Lower lobe of right lung (tissue), 2 donors: ENCODE results near the gene FAXC. TPM values are rescaled to one million over a fixed set of nuclear protein-coding genes. Genes with fewer than 3 reads are reported as not detected.

Source experiments
- ATAC-seq, 2 donors: fragments of 200-7000 bp; cut with Tn5 transposase; one replicate each; pipeline ENCODE4 v1.9.1; 2020 to 2022; ENCODE audit warnings: mild to moderate bottlenecking in 2 of 2, moderate library complexity in 2 of 2
- DNase-seq: peaks from one replicate; pipeline ENCODE4 v3.0.0-alpha.2; 2020
- H3K27ac ChIP-seq: fragments of 200-600 bp; one replicate; pipeline ENCODE4 v1.8.0; 2022
- H3K27me3 ChIP-seq: fragments of 200-600 bp; one replicate; pipeline ENCODE4 v1.8.0; 2022; ENCODE audit warnings: low read depth
- H3K36me3 ChIP-seq: fragments of 200-600 bp; one replicate; pipeline ENCODE4 v1.8.0; 2022; ENCODE audit warnings: mild to moderate bottlenecking
- H3K4me1 ChIP-seq: fragments of 200-600 bp; one replicate; pipeline ENCODE4 v1.8.0; 2022
- H3K4me3 ChIP-seq: fragments of 200-600 bp; one replicate; pipeline ENCODE4 v1.8.0; 2022; ENCODE audit warnings: mild to moderate bottlenecking
- H3K9me3 ChIP-seq: fragments of 200-600 bp; one replicate; pipeline ENCODE4 v1.8.0; 2022
- intact Hi-C: fragments of 100-400 bp; cut with DNase I; formaldehyde crosslinking; loops from one replicate; pipeline ENCODE4 v1.11.0; 2022
- total RNA-seq: library from RNA; stranded (reverse); fragmentation: NEBNext Ultra II Directional; extraction: Animal tissue kit (Norgen Biotek cat#: 25700); gene quantifications from one replicate; pipeline ENCODE4 v1.2.1, GENCODE V29; 2021
- TF ChIP-seq, protein P1 (sequence below): fragments of 200-600 bp; IDR thresholded peaks from one replicate; pipeline ENCODE4 v1.8.0; 2022; ENCODE audit warnings: antibody characterized with exemption, mild to moderate bottlenecking
- donor health status: DM: no; HTN: yes; CAD: no; lungs with severe emphysema.

Gene FAXC
- total RNA-seq, 1 donor from 2014 or later, result 4.3 TPM

DNA sequence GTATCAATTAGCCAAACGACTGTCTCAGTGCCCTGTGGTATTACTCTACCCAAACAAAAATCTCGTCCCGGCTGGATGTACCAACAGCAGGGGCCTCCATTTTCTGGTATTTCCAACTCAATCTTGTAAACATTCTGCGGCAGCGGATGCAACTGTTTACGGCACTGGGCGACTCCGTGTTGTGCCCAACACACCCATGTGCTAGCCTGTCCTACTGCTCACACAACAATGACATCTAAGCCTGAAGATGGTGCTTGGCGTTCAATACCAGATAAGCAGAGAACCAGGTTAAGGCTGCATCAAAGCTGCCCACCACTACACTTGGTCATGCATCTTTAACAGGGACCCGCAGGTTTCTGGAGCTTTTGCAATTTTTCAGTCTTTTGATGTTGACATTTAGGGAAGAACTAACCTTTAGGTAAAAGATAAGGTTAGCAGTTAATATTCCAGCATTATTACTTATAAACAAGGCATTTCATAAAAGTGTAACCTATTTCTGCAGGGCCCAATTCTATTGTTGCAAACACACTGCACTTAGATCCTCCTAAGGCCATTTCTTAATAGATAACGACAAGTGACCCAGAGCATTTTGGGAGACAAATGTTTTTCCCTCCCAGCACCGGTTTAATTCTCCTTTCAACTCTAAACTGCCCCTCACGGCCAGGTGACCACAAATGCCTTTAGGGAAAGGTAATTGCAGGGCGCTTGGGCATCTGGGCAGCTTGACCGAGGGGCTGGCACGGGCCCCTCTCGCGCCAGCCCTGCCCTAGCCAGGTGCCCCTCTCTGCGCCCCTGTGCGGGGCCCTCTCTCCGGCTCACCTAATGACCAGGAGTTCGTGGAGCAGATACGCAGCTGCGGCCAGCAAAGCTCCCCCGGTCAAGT lies 945 bp downstream of the FAXC start:
- no peaks in the 10 kb centered on the region for H3K9me3 ChIP-seq
- no peaks in the 10 kb centered on the region for H3K36me3 ChIP-seq
- no peak overlapping the region for H3K27ac ChIP-seq
- H3K27me3 ChIP-seq, result peaks cover 42% of the 10 kb centered on the region
- intact Hi-C loops, result no loop called here
- ATAC-seq (no peak), DNase-seq (no peak)
- peak overlapping the region; percentile 62 for H3K4me3 ChIP-seq
- peaks cover 4% of the 10 kb centered on the region for H3K4me1 ChIP-seq
- TF ChIP-seq, protein P1, sequence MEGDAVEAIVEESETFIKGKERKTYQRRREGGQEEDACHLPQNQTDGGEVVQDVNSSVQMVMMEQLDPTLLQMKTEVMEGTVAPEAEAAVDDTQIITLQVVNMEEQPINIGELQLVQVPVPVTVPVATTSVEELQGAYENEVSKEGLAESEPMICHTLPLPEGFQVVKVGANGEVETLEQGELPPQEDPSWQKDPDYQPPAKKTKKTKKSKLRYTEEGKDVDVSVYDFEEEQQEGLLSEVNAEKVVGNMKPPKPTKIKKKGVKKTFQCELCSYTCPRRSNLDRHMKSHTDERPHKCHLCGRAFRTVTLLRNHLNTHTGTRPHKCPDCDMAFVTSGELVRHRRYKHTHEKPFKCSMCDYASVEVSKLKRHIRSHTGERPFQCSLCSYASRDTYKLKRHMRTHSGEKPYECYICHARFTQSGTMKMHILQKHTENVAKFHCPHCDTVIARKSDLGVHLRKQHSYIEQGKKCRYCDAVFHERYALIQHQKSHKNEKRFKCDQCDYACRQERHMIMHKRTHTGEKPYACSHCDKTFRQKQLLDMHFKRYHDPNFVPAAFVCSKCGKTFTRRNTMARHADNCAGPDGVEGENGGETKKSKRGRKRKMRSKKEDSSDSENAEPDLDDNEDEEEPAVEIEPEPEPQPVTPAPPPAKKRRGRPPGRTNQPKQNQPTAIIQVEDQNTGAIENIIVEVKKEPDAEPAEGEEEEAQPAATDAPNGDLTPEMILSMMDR, result no peak

DNA sequence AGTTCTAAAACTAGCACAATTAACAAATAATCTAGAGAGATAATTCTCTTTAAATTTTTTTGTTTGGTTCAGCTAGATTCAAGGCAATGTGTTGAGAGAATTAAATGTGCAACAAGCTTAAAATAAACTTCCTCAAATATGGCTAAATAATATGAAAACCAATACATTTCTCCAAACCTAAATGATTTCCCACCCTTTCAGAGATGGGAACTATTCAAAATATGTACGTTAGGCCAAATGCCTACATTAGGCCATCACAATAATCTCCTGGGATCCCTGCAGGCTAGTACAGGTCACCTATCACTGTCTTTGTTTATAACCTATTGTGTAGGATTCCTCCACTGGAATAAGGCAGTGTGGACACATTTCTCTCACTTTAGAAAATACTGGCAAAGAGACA lies 1.7 kb downstream of the FAXC start:
- TF ChIP-seq, protein P1, result no peak
- no peak for DNase-seq
- Histone ChIP-seq H3K36me3 (no peaks in the 10 kb centered on the region), H3K4me1 (peaks cover 4% of the 10 kb centered on the region), H3K4me3 (no peak overlapping the region), H3K27ac (no peak overlapping the region), H3K9me3 (no peaks in the 10 kb centered on the region), H3K27me3 (peaks cover 39% of the 10 kb centered on the region)
- intact Hi-C loops, result no loop called here
- ATAC-seq, result no peak

DNA sequence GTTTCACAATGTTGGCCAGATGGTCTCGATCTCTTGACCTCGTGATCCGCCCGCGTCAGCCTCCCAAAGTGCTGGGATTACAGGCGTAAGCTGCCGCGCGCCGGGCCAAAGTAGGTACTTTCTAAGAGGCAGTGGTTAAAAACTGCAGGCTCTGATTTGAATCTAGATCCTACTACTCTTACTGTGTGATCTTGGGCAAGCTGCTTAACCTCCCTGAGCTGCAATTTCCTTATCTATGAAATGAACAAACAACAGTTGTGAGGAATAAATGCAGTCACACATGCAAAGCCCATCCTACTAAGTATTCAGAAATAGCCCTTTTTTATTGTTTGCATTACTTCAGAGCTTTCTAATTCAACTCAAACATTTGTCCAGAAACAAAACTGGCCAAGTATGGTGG lies 2.9 kb downstream of the FAXC start:
- DNase-seq (no peak), ATAC-seq (no peak)
- Histone ChIP-seq H3K36me3 (no peaks in the 10 kb centered on the region), H3K27ac (no peak overlapping the region), H3K4me1 (peaks cover 4% of the 10 kb centered on the region), H3K27me3 (peaks cover 35% of the 10 kb centered on the region), H3K9me3 (no peaks in the 10 kb centered on the region), H3K4me3 (no peak overlapping the region)
- intact Hi-C loops, result no loop called here
- TF ChIP-seq, protein P1, result no peak

DNA sequence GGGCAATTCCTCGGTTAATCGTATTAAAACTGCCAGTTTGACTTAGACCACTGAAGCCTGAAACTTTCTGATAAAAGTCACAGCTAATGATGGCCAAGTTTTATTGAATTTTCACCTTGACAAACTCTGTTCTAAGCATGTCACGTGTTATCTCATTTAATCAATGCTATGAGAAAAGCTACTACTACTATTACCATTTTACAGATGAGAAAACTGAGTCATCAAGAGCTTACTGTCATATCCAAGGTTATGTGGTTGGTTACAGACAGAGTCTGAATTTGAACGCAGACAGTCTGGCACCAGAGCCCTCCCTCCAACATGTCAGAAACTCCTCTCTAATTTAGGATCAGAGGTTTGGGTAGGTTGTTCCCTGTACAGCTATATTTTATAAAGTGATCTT lies 4.3 kb downstream of the FAXC start:
- H3K9me3 ChIP-seq, result no peaks in the 10 kb centered on the region
- TF ChIP-seq, protein P1, result no peak
- no peak overlapping the region for H3K27ac ChIP-seq
- H3K27me3 ChIP-seq, result peaks cover 20% of the 10 kb centered on the region
- intact Hi-C loops, result no loop called here
- DNase-seq (no peak), ATAC-seq (no peak)
- H3K36me3 ChIP-seq, result no peaks in the 10 kb centered on the region
- peaks cover 4% of the 10 kb centered on the region for H3K4me1 ChIP-seq
- no peak overlapping the region for H3K4me3 ChIP-seq

DNA sequence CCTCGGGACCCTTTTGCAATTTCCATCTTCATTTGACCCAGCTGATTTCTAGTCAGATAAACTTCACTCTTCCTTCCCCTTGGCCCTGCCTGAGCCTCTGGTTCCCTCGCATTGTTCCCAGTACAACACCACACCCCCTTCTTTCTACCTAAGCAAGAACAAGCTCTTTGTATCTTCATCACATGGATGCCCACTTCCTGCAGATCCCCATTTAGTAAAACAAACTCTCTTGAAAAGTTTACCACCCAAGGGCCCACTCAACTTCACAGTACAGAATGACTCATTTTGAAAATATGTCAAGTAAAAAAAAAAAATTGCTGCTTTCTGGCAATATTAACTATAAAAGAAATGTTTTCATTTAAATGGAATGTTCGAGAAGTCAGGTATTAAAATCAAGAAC lies 5.2 kb downstream of the FAXC start:
- ATAC-seq, result peak; percentile 51 to 66
- Histone ChIP-seq H3K27me3 (peaks cover 12% of the 10 kb centered on the region), H3K4me3 (no peak overlapping the region), H3K4me1 (peaks cover 4% of the 10 kb centered on the region), H3K9me3 (no peaks in the 10 kb centered on the region), H3K36me3 (no peaks in the 10 kb centered on the region), H3K27ac (no peak overlapping the region)
- TF ChIP-seq, protein P1, result no peak
- no peak for DNase-seq
- intact Hi-C loops, result no loop called here
